Measurements from ENCODE around the gene RCN2.
A peak's percentile ranks its signal among the peaks of the same experiment; 100 is the strongest.

Gene RCN2

DNA sequence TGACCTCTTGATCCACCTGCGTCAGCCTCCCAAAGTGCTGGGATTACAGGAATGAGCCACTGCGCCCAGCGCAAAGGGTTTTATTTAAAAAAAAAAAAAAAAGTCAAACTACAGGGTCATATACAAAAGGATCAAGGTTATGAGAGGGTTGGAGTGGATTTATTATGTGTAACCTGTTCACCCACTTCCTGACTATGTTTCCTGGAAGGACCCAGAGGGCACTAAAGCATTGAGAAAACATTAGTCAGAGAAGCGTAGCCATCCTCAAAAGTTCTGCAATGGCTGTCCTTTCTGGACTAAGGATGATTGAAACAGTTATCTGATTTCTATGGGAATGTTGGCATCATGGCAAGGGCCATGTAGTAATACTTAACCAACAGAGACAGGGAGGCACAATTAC is 19.1 kb upstream of the RCN2 start:
- no peak overlapping the region for H3K4me3 Mint-ChIP-seq
- H3K27ac Mint-ChIP-seq = no peak overlapping the region
- no peaks in the 10 kb centered on the region for H3K36me3 Mint-ChIP-seq
- no peaks in the 10 kb centered on the region for H3K4me1 Mint-ChIP-seq (ENCODE audit: low read depth)
- H3K9me3 Mint-ChIP-seq (ENCODE audit: low read depth) = no peaks in the 10 kb centered on the region
- H3K27me3 Mint-ChIP-seq = no peaks in the 10 kb centered on the region

DNA sequence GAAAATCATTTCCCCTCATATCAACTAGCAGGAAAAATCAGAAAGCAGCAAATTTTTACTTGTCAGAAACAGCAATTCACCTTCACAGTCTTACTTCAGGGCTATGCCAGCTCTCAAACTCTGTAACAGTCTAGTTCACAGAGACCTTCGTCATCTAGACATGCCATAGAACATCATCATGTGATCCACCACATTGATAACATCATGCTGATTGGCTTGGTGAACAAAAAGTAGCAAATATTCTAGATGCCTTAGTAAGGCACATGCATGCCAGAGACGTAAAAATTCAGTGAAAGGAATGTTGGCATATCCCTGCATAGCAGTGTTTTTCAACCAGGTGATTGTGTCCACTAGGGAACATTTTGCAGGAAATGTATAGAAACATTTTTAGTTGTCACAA is 17.8 kb upstream of the RCN2 start:
- Mint-ChIP-seq H3K27me3 (no peaks in the 10 kb centered on the region), H3K9me3 (ENCODE audit: low read depth) (no peaks in the 10 kb centered on the region), H3K27ac (no peak overlapping the region), H3K36me3 (no peaks in the 10 kb centered on the region), H3K4me1 (ENCODE audit: low read depth) (no peaks in the 10 kb centered on the region), H3K4me3 (no peak overlapping the region)

DNA sequence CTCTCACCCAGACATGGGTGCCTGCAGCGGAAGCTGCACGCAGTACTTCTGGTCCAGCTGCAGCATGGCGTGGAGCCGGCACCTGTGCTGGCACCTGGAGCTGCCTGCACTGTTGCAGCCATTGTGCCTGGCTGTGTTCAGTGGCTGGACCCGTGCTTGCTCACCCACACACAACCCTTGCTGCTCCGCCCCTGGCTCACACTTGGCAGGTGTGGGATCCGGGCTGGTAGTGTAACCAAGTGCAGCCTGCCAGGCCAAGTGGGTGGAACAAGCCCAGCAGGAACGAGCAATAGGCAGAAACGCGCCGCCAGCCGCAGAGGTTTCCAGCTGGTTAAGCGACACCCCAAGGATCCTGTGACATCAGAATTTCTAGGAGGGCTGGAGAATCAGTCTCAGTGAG is 15.2 kb upstream of the RCN2 start:
- no peaks in the 10 kb centered on the region for H3K36me3 Mint-ChIP-seq
- H3K27me3 Mint-ChIP-seq = no peaks in the 10 kb centered on the region
- H3K27ac Mint-ChIP-seq = no peak overlapping the region
- H3K4me1 Mint-ChIP-seq (ENCODE audit: low read depth) = no peaks in the 10 kb centered on the region
- no peaks in the 10 kb centered on the region for H3K9me3 Mint-ChIP-seq (ENCODE audit: low read depth)
- H3K4me3 Mint-ChIP-seq = no peak overlapping the region

DNA sequence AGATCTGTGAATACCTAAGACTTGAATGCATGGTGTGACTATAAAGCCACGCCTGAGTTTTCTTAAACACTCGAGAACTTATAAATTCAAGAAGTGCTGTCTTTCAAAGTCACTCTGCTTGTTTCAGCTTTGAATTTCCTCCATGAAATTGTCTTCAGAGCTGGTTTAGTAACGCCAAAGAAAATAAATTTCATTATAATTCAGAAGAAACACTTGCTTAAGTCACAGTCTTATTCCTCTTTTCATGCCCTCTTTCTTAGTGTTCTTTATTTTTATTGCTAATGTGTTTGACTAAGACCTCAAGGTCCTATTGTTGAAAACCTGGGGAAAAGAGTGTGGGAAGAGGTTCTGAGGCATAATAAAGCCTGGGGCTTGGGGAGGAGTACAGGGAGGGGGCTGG is 3.3 kb upstream of the RCN2 start:
- Mint-ChIP-seq H3K9me3 (ENCODE audit: low read depth) (no peaks in the 10 kb centered on the region), H3K4me1 (ENCODE audit: low read depth) (peaks cover 18% of the 10 kb centered on the region), H3K27ac (no peak overlapping the region), H3K4me3 (no peak overlapping the region), H3K27me3 (no peaks in the 10 kb centered on the region), H3K36me3 (no peaks in the 10 kb centered on the region)

DNA sequence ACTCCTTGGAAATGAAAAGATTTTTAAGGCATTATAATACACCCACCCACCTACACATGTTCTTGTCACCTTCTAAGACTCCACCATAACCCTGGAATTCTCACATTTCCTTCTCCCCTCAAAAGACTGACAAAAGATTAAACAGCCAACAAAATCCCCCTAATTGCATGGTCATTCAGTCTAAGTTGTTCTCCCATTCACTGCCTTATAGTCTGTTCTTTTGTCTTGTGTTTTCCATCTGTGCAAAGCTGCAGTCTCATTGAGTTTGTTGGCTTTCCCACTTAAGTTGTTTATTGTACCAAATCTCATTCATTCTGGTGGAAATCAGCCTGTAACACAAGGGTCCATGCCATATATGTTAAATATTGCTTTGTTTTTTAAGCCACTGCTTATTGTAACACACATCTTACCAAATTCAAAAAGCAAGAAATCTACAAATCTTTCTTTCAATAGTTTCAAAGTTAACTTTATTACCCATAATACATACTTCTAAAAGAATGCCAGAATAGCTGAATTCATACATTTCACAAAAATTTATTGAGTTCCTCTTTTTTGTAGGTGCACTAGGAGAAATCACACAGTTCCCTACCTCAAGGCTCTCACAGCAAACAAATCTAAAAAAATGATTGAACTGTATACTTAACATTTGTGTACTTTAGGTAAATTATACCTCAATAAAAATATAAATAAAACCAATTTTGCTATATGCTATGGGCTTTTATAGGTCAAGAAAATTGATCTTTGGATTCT is 2.4 kb upstream of the RCN2 start:
- no peak overlapping the region for H3K27ac Mint-ChIP-seq
- peaks cover 23% of the 10 kb centered on the region for H3K4me1 Mint-ChIP-seq (ENCODE audit: low read depth)
- H3K27me3 Mint-ChIP-seq = no peaks in the 10 kb centered on the region
- H3K9me3 Mint-ChIP-seq (ENCODE audit: low read depth) = no peaks in the 10 kb centered on the region
- no peaks in the 10 kb centered on the region for H3K36me3 Mint-ChIP-seq
- H3K4me3 Mint-ChIP-seq = no peak overlapping the region

DNA sequence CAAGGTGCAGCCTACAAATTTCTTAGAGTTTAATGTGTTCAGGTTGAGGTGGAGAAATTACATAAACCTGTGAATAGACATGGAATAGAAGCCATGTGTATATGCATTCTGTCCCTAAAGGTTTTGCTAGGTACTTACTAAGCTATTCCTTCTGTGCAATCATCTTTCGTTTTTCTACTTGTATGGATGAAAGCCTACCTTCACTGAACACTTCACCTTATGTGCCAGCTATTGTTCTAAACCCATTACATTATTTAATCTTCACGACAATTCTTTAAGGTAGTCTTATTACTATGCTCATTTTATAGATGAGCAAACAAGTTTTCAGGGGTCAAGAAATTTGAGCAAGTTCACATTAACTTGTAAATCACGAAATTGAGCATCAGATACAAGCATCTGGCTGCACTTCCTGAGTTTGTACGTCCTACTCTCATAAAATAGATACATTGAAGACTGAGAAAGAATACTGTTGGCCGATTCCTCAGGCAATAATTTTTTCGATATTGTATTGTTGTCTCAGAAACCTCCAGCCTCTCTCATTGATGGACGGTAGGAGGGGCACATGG is 635 bp upstream of the RCN2 start:
- H3K27me3 Mint-ChIP-seq = no peaks in the 10 kb centered on the region

DNA sequence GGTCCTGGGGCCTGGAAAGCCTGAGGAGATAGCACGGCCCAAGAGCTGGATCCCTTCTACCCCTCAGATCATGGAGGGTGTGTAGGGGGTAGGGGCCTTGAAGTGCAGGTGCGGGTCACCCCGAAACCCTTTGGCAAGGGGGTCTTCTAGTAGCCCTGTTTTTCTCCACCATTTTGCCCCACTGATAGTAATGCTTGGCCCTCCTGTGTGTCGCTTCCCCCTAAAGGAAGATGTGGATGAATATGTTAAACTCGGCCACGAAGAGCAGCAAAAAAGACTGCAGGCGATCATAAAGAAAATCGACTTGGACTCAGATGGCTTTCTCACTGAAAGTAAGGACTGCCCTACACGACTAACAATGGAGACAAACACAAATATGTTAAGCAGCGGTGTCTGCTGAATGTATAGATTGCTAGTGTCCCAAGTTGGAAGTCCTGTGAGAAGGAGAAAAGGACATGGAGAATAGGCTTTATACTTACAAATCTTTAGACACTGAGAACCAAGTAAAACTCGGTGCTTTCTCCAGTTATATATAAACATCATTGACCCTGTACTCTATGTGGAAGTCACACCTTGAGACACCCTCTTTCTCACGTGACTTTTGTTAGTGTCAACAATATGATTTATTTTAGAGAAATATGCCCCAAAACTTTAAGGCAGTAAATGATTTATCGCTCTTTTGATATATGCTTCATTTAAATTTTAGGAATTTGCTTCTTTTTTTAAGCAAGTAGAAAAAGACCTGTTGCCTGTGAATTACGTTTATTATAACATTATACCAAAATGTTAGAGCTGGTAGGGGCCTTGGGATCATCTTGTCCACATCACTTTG is 802 bp downstream of the RCN2 start:
- H3K36me3 Mint-ChIP-seq = peaks cover 12% of the 10 kb centered on the region
- peaks cover 32% of the 10 kb centered on the region for H3K4me1 Mint-ChIP-seq (ENCODE audit: low read depth)
- H3K4me3 Mint-ChIP-seq = peak overlapping the region; percentile 97
- no peaks in the 10 kb centered on the region for H3K9me3 Mint-ChIP-seq (ENCODE audit: low read depth)
- H3K27me3 Mint-ChIP-seq = no peaks in the 10 kb centered on the region
- H3K27ac Mint-ChIP-seq = peak overlapping the region; percentile 91

More for the DNA sequence above, 635 bp upstream of the RCN2 start:
- Mint-ChIP-seq H3K4me3 (peak overlapping the region; percentile 88), H3K36me3 (peaks cover 6% of the 10 kb centered on the region), H3K4me1 (ENCODE audit: low read depth) (peaks cover 32% of the 10 kb centered on the region), H3K27ac (peak overlapping the region; percentile 87), H3K9me3 (ENCODE audit: low read depth) (no peaks in the 10 kb centered on the region)

DNA sequence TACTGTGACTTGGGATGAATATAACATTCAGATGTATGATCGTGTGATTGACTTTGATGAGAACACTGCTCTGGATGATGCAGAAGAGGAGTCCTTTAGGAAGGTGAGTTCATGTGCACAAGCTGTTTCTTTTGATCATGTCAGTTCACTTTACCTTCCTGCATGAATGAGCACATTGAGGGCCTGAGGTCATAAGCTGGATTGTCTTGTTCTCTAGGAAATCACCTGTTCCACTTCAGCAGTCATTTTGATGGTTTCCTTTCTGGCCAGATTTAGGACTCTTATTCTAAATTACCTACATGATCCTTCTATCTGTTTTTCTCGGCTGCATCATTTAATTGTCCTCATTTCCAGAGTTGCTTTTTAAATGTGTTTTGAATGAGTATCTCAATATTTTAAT is 4.1 kb downstream of the RCN2 start:
- Mint-ChIP-seq H3K4me3 (no peak overlapping the region), H3K9me3 (ENCODE audit: low read depth) (no peaks in the 10 kb centered on the region), H3K36me3 (peaks cover 12% of the 10 kb centered on the region), H3K4me1 (ENCODE audit: low read depth) (peaks cover 39% of the 10 kb centered on the region), H3K27ac (peak overlapping the region; percentile 0), H3K27me3 (no peaks in the 10 kb centered on the region)

DNA sequence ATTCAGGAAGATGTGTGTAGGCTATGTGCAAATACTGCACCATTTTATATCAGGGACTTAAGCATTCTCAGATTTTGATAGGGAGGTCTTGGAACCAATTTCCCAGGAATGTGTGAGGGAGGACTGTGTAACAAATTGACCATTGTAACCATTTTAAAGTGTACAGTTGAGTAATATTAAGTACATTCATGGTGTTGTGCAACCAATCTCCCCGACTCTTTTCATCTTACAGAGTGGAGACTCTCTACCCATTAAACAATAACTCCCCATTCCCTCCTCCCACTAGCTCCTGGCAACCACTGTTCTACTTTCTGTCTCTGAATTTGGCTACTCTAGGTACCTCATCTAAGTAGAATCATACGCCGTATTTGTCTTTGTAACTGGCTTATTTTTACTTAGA is 5.1 kb downstream of the RCN2 start:
- peaks cover 12% of the 10 kb centered on the region for H3K36me3 Mint-ChIP-seq

DNA sequence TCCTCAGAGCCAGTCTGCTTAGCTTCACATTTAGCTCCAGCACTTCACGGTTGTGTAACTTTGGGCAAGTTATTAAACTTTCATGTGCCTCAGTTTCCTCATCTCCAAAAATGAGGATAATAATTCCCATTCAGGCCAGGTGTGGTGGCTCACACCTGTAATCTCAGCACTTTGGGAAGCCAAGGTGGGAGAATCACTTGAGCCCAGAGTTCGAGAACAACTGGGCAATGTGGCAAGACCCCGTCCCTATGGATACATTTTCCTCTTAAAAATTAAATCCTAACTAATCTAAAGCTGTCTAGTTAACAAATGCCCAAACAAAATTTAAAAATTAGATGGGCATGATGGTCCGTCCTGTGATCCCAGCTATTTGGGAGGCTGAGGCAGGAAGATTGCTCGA is 7.2 kb downstream of the RCN2 start:
- no peak overlapping the region for H3K4me3 Mint-ChIP-seq
- H3K36me3 Mint-ChIP-seq = peaks cover 16% of the 10 kb centered on the region
- no peaks in the 10 kb centered on the region for H3K9me3 Mint-ChIP-seq (ENCODE audit: low read depth)
- H3K4me1 Mint-ChIP-seq (ENCODE audit: low read depth) = peaks cover 19% of the 10 kb centered on the region
- no peaks in the 10 kb centered on the region for H3K27me3 Mint-ChIP-seq
- H3K27ac Mint-ChIP-seq = no peak overlapping the region

More for the DNA sequence above, 5.1 kb downstream of the RCN2 start:
- Mint-ChIP-seq H3K9me3 (ENCODE audit: low read depth) (no peaks in the 10 kb centered on the region), H3K27ac (no peak overlapping the region), H3K27me3 (no peaks in the 10 kb centered on the region), H3K4me1 (ENCODE audit: low read depth) (peaks cover 33% of the 10 kb centered on the region), H3K4me3 (no peak overlapping the region)

DNA sequence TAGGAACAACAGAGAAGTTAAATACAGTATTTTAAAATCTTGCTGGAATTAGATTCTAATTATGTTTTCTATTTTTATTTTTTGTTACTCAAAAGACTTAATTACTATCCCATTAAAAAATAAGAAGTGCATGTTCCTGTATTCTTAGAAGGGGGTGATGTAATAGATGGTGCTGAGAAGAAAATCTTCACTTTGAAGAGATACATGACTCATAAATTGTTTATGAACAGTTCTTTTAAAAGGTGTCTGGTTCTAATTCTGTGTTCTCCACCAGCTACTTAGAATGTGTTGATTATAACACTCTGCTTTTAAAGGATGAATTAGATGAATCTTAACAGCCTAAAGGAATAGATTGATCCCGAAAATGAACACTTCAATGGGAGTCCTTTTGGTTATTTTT is 8.2 kb downstream of the RCN2 start:
- Mint-ChIP-seq H3K27me3 (no peaks in the 10 kb centered on the region), H3K4me1 (ENCODE audit: low read depth) (peaks cover 16% of the 10 kb centered on the region), H3K36me3 (peaks cover 20% of the 10 kb centered on the region), H3K27ac (no peak overlapping the region), H3K4me3 (no peak overlapping the region), H3K9me3 (ENCODE audit: low read depth) (no peaks in the 10 kb centered on the region)

DNA sequence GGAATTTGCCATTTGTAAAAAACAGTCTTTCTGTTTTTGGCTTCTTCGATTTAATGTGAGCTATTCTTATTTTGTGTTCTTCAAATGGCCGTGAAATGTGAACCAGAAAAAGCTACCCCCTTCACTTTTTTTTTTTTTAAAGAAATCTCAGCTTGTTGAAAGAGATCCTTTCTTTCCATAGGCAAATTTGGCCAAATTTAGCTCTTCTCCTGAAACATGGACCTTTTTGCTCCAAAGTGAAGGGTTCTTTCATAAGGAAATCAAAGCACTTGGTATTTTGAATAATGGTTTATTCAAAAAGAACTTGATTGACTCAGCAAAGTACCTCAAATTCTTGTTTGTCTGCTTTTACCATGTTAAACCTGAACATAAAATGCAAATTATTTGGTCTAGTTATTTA is 10.1 kb downstream of the RCN2 start:
- H3K27ac Mint-ChIP-seq = no peak overlapping the region
- H3K9me3 Mint-ChIP-seq (ENCODE audit: low read depth) = no peaks in the 10 kb centered on the region
- peaks cover 11% of the 10 kb centered on the region for H3K4me1 Mint-ChIP-seq (ENCODE audit: low read depth)
- no peak overlapping the region for H3K4me3 Mint-ChIP-seq
- no peaks in the 10 kb centered on the region for H3K27me3 Mint-ChIP-seq
- peaks cover 16% of the 10 kb centered on the region for H3K36me3 Mint-ChIP-seq

DNA sequence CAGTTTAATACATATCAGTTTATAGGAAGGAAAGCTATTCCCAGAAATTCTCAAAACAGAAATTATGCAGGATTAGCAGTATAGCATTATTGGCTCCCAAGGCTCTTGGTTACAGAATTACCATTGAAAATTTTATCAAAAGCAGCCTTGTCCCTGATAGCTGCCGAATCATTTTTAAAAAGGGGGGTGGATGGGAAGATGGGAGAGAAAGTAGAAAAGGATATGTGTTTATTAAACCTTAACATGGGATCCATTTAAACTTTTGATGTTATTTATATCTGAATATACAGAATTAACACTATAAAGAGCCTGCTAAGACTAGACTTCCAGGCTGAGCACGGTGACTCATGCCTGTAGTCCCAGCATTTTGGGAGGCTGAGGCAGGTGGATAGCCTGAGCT is 10.8 kb downstream of the RCN2 start:
- Mint-ChIP-seq H3K4me1 (ENCODE audit: low read depth) (peaks cover 11% of the 10 kb centered on the region), H3K4me3 (no peak overlapping the region), H3K36me3 (peaks cover 13% of the 10 kb centered on the region), H3K27ac (no peak overlapping the region), H3K9me3 (ENCODE audit: low read depth) (no peaks in the 10 kb centered on the region), H3K27me3 (no peaks in the 10 kb centered on the region)

DNA sequence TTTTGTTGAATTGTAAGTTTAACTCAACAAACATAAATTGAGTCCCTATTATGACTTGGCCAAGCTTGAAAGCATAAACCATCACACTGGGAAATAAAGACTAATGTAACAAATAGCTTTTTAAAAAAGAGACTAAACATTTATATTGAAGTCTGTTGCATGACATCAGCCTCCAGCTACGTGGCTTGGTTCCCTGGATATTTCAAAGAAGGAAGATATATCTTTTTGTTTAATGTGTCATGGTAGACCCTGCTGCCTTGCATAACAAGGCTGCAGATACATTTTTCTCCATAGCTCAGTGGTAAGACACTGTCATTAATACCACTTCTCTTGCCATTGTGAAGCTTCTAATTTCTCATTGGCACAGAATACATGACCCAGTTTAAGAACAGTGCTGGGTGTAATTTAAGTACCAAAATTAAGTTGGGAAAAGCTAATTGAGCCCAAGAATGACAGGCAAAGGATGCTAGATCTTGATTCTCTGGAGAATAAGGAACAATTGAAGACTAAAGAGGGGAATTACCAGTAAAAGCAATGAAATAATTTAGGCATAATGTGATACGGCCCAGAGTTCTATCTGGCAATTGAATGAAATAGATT is 14.0 kb downstream of the RCN2 start:
- Mint-ChIP-seq H3K4me3 (no peak overlapping the region), H3K27ac (no peak overlapping the region), H3K9me3 (ENCODE audit: low read depth) (no peaks in the 10 kb centered on the region), H3K36me3 (peaks cover 14% of the 10 kb centered on the region), H3K27me3 (no peaks in the 10 kb centered on the region), H3K4me1 (ENCODE audit: low read depth) (peaks cover 4% of the 10 kb centered on the region)

DNA sequence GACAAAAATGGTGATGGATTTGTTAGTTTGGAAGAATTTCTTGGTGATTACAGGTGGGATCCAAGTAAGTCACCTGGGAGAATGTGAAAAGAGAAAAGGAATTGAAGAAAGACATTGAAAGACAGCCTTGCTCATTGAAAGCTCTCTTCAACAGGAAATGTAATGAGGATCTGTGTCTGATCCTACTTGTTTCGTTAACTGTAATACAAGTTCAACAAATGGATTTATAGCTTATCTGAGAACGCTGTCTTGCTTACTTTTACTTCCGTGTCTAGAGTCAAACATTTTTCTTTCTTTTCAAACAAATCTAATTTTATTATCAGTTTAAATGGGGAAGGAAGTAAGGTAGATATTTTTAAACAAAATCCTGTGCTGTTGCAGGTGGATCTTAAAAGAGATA is 15.9 kb downstream of the RCN2 start:
- Mint-ChIP-seq H3K36me3 (peaks cover 14% of the 10 kb centered on the region), H3K9me3 (ENCODE audit: low read depth) (no peaks in the 10 kb centered on the region), H3K27ac (peak overlapping the region; percentile 19), H3K4me1 (ENCODE audit: low read depth) (peaks cover 17% of the 10 kb centered on the region), H3K27me3 (no peaks in the 10 kb centered on the region), H3K4me3 (no peak overlapping the region)
